HTERT RPE-1 (cell line): ENCODE results near the gene CMSS1.
"Not testable (repeated sequence)": the region's sequence is repeated elsewhere in the genome, so short reads cannot be mapped to it uniquely, and the experiment has no call there.

Experiments used
- in situ Hi-C: fragments of 300-500 bp; cut with MboI; formaldehyde crosslinking; loops from 4 replicates; pipeline ENCODE4 v1.14.3; 2020; ENCODE audit warnings: low sequenced_read_pairs

Gene CMSS1

GRCh38 chr3:100043271-100043670 lies 225.6 kb downstream of the CMSS1 start:
- in situ Hi-C loops: no loop called here

- in situ Hi-C loops: no loop called here
These were observed 226.7 kb downstream of the CMSS1 start for GRCh38 chr3:100044369-100044768.

GRCh38 chr3:100045696-100046095 lies 228.0 kb downstream of the CMSS1 start:
- in situ Hi-C loops: no loop called here

- in situ Hi-C loops: no loop called here
These were observed 229.3 kb downstream of the CMSS1 start for GRCh38 chr3:100046986-100047385.

- in situ Hi-C loops: no loop called here
These were observed 229.9 kb downstream of the CMSS1 start for GRCh38 chr3:100047455-100048141.

- in situ Hi-C loops: no loop called here
These were observed 230.6 kb downstream of the CMSS1 start for GRCh38 chr3:100048248-100048647.

- in situ Hi-C loops: not testable (repeated sequence)
These were observed 233.9 kb downstream of the CMSS1 start for GRCh38 chr3:100051513-100051912.

- in situ Hi-C loops: no loop called here
These were observed 236.4 kb downstream of the CMSS1 start for GRCh38 chr3:100053951-100054620.

- in situ Hi-C loops: no loop called here
These were observed 240.3 kb downstream of the CMSS1 start for GRCh38 chr3:100057716-100058575.

GRCh38 chr3:100059472-100059871 lies 241.8 kb downstream of the CMSS1 start:
- in situ Hi-C loops: no loop called here

- in situ Hi-C loops: no loop called here
These were observed 243.2 kb downstream of the CMSS1 start for GRCh38 chr3:100060685-100061484.

GRCh38 chr3:100062665-100063064 lies 245.0 kb downstream of the CMSS1 start:
- in situ Hi-C loops: no loop called here

GRCh38 chr3:100063929-100064461 lies 246.3 kb downstream of the CMSS1 start:
- in situ Hi-C loops: no loop called here

- in situ Hi-C loops: no loop called here
These were observed 249.9 kb downstream of the CMSS1 start for GRCh38 chr3:100067589-100067988.

GRCh38 chr3:100068826-100069225 lies 251.2 kb downstream of the CMSS1 start:
- in situ Hi-C loops: no loop called here

- in situ Hi-C loops: no loop called here
These were observed 251.8 kb downstream of the CMSS1 start for GRCh38 chr3:100069472-100069871.

- in situ Hi-C loops: no loop called here
These were observed 254.8 kb downstream of the CMSS1 start for GRCh38 chr3:100072326-100073048.

- in situ Hi-C loops: no loop called here
These were observed 255.5 kb downstream of the CMSS1 start for GRCh38 chr3:100073049-100073713.

- in situ Hi-C loops: no loop called here
These were observed 256.1 kb downstream of the CMSS1 start for GRCh38 chr3:100073714-100074307.
